Peyer's patch (tissue), 4 donors: Measurements from ENCODE around the gene FOXB1. TPM values are rescaled to one million over a fixed set of nuclear protein-coding genes. Genes with fewer than 3 reads are reported as not detected.

Experiments
- DNase-seq, 3 donors: peaks; one replicate each; pipeline ENCODE4 v3.0.0-alpha.2; 2017 to 2019
- H3K27ac ChIP-seq, 4 donors: fragments of 200-600 bp; sonication (generic); one replicate each; pipeline ENCODE4 v1.5.1; 2016 to 2019
- H3K27me3 ChIP-seq, 2 donors: fragments of 200-600 bp; sonication (generic); one replicate each; pipeline ENCODE4 v1.5.1; 2019
- H3K36me3 ChIP-seq, 3 donors: fragments of 200-600 bp; sonication (generic); one replicate each; pipeline ENCODE4 v1.5.1; 2016 to 2019
- H3K4me1 ChIP-seq, 4 donors: fragments of 200-600 bp; sonication (generic); one replicate each; pipeline ENCODE4 v1.5.1; 2016 to 2019
- H3K4me3 ChIP-seq, 4 donors: fragments of 200-600 bp; sonication (generic); 1 replicate in 3 of 4; 2 replicates in 1 of 4; pipeline ENCODE4 v1.5.1; 2016 to 2019; ENCODE audit warnings: mild to moderate bottlenecking in 1 of 4
- H3K9me3 ChIP-seq, 4 donors: fragments of 200-600 bp; sonication (generic); one replicate each; pipeline ENCODE4 v1.5.1; 2016 to 2019; ENCODE audit warnings: mild to moderate bottlenecking in 1 of 4
- CTCF ChIP-seq, 6 experiments: fragments of 450-650 bp in 4 of 6; fragments of 200-600 bp in 2 of 6; sonication (generic) in 1 of 6; IDR thresholded peaks; one replicate each; pipeline ENCODE4 v1.5.1; 2017 to 2019; ENCODE audit warnings: antibody characterized with exemption in 6 of 6, mild to moderate bottlenecking in 3 of 6, moderate library complexity in 1 of 6
- POLR2A ChIP-seq, 2 donors: fragments of 450-650 bp; IDR thresholded peaks; one replicate each; pipeline ENCODE4 v1.5.1; 2017; ENCODE audit warnings: antibody characterized with exemption in 2 of 2, mild to moderate bottlenecking in 2 of 2, moderate library complexity in 2 of 2
- total RNA-seq, 4 donors: library from RNA; depleted of rRNA; stranded (reverse); fragments of >200 nt; gene quantifications; one replicate each; pipeline ENCODE4 v1.1.0, GENCODE V29; 2016

Gene FOXB1
- total RNA-seq, 4 donors from 2014 or later: not detected

DNA sequence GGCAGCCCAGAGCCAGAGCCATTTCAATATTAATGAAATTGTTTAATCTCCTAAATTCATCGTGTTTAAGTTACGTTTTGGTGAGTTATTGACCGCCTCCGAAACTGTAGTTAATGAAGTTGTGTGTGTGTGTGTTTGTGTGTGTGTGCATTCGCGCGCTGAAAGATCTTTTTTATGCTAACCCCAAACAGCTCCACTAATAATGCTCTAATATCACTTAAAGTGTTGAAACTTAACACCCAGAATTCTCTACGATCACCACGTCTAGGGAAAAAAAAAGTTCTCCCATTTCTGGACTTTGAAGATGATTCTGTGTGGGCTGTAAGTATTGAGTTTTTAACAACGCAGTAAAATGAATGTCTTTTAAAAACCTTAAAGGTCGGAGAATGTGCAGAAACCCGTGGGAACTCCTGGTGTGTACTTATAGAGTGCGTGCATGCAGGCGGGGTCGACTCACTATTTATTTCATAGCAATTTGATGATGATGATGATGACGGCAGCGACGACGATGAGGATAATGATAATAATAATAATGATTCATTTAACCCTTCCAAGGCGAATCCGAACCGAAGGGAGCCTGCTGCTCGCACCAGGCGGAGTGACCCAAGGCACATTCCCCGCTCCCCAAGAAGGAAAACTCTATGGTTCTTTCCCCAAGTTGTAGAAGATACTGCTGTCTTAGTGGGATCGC lies 1.4 kb upstream of the FOXB1 start:
- DNase-seq: no peak
- Histone ChIP-seq H3K27ac (no peak overlapping the region), H3K36me3 (no peaks in the 10 kb centered on the region), H3K9me3 (peaks cover 0 to 3% (median 0%) of the 10 kb centered on the region in 4 donors), H3K4me3 (no peak overlapping the region), H3K27me3 (peaks cover 7 to 80% of the 10 kb centered on the region in 2 donors), H3K4me1 (peaks cover 0 to 35% (median 18%) of the 10 kb centered on the region in 4 donors)
- TF ChIP-seq POLR2A (IDR thresholded peaks at IDR 0.05): no peak
- TF ChIP-seq CTCF (IDR thresholded peaks at IDR 0.05): no peak

- peaks cover 0 to 3% (median 0%) of the 10 kb centered on the region in 4 donors for H3K9me3 ChIP-seq
- no peaks in the 10 kb centered on the region for H3K36me3 ChIP-seq
- peaks cover 7 to 73% of the 10 kb centered on the region in 2 donors for H3K27me3 ChIP-seq
- no peak overlapping the region for H3K27ac ChIP-seq
- H3K4me3 ChIP-seq: peak overlapping the region in 1 of 4 donors; percentile 61
- no peak for DNase-seq
- peaks cover 0 to 35% (median 18%) of the 10 kb centered on the region in 4 donors for H3K4me1 ChIP-seq
- TF ChIP-seq CTCF (IDR thresholded peaks at IDR 0.05) (no peak), POLR2A (IDR thresholded peaks at IDR 0.05) (no peak)
Observed at GRCh38 chr15:60003243-60004008, 685 bp upstream of the FOXB1 start.

GRCh38 chr15:60004846-60005351 lies 788 bp downstream of the FOXB1 start:
- Histone ChIP-seq H3K9me3 (peaks cover 0 to 3% (median 0%) of the 10 kb centered on the region in 4 donors), H3K27me3 (peaks cover 7 to 65% of the 10 kb centered on the region in 2 donors), H3K4me3 (peak overlapping the region in 3 of 4 donors; percentile 38 to 66 (median 61)), H3K36me3 (no peaks in the 10 kb centered on the region), H3K27ac (no peak overlapping the region), H3K4me1 (peaks cover 0 to 35% (median 18%) of the 10 kb centered on the region in 4 donors)
- peak in 1 of 3 donors; percentile 51 for DNase-seq
- TF ChIP-seq POLR2A (IDR thresholded peaks at IDR 0.05): no peak
- no peak for TF ChIP-seq CTCF (IDR thresholded peaks at IDR 0.05)

DNA sequence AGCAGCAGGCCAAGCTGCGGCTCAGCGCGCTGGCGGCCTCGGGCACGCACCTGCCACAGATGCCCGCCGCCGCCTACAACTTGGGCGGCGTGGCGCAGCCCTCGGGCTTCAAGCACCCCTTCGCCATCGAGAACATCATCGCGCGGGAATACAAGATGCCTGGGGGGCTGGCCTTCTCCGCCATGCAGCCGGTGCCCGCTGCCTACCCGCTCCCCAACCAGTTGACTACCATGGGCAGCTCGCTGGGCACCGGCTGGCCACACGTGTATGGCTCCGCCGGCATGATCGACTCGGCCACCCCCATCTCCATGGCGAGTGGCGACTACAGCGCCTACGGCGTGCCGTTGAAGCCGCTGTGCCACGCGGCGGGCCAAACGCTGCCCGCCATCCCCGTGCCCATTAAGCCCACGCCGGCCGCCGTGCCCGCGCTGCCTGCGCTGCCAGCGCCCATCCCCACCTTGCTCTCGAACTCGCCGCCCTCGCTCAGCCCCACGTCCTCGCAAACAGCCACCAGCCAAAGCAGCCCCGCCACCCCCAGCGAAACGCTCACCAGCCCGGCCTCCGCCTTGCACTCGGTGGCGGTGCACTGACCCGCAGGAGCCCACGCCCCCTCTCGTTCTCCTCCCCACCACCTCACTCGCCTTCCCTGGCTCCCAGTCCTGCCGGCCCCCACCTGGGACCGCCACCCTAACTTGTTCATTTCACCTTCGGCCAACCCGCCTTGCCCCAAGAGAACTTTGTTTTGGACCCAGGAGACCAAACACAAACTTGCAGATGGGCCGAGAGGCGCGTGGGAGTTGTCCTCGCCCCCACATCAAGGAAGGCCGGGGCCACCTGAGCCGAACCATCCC lies 1.5 kb downstream of the FOXB1 start:
- Histone ChIP-seq H3K9me3 (peaks cover 0 to 3% (median 0%) of the 10 kb centered on the region in 4 donors), H3K4me3 (peak overlapping the region; percentile 32 to 66 (median 50)), H3K27me3 (peaks cover 7 to 64% of the 10 kb centered on the region in 2 donors), H3K4me1 (peaks cover 0 to 35% (median 18%) of the 10 kb centered on the region in 4 donors), H3K36me3 (no peaks in the 10 kb centered on the region), H3K27ac (no peak overlapping the region)
- no peak for TF ChIP-seq CTCF (IDR thresholded peaks at IDR 0.05)
- DNase-seq: no peak
